GM18502 (cell line): ENCODE results near the gene GPSM3.

Source experiments
- ATAC-seq: cut with Tn5 transposase; IDR thresholded peaks from one replicate; pipeline ENCODE4 v1.9.1; 2021; ENCODE audit warnings: mild to moderate bottlenecking; ENCODE audit not compliant: unreplicated experiment, poor library complexity

Gene GPSM3

DNA sequence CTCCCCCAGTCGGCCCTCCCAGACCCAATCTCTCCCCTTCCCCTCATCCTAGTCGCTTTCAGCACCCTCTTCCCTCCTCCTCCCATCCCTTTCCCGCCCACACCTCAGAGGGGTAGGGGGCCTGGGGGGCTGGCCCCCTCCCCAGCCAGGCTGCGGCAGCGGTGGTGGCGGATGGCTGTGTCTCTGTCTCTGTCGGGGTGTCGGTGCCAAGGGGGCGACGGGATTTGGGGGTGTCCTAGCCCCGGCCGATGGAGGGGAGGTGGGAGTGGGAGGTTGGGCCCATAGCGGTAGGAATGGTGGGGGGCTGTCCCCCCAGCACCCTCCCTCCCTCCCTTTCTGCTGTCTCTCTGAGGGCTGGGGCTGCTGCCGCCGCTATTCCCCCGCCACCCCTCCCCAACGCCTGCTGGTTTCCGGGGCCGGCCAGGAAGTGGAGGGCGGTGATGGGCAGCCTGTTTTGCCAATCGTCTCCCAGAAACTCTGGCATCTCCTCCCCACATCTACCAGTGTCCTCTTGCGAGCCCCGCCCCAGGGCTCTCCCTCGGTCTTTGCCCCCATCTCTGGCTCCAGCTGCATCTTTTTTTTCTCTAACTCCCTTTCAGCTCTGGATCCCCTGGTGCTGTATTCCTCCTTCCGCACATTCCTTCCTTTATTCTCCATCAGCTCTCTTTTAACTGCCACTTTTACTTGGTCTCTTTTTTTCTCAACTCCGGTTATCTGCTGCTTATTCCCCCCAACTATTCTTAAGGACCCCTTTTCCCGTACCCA lies 16.6 kb downstream of the GPSM3 start, which contains the start of gene AGPAT1:
TSS of gene AGPAT1 (minus strand) at position 374 of the 765 bp plus-strand sequence. CDS start 4,588 bp downstream, outside the sequence.
- peak; percentile 41 for ATAC-seq

- ATAC-seq: no peak
Measured at GRCh38 chr6:32175322-32175710, 17.1 kb downstream of the GPSM3 start.

- ATAC-seq: no peak
Measured at GRCh38 chr6:32174416-32174815, 18.0 kb downstream of the GPSM3 start.

GRCh38 chr6:32173051-32173727 lies 19.3 kb downstream of the GPSM3 start:
- ATAC-seq: no peak

- ATAC-seq: no peak
Measured at GRCh38 chr6:32171234-32171633, 21.2 kb downstream of the GPSM3 start.

- ATAC-seq: no peak
Measured at GRCh38 chr6:32170294-32170693, 22.1 kb downstream of the GPSM3 start.

DNA sequence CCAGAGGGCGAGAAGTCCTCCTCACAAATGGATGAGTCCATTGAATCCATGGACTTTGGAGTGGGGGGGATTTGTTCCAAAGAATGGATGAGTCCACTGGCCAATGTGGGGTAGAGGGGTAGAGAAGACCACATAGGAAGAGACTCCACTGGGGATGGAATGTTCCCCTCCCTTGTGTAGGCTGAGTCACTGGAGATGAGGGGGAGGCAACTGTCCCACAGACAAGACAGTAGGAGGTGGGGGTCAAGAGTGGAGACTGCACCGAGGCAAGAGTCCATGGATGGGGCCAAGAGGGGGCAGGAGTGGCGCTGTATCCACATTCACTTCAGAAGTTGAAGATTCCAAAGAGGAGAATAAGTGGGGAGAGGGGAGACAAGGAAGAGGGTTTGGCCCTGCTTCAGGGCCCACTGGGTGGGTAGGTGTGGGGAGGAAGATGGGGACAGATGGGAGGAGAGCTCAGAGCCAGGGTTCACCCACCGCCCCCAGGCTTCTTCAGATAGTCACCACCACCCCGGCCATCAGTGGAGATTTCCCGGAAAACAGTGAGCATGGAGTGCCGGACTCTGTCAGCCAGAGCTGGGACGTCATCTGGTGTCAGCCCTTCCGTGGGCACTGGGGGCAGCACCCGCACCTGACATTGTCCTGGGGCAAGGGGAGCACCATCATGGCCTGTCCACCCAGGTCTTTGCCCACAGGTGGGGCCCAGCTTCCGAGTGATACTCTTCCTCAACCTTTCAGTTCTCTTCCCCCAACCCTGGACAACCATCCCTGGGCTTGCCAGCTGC lies 23.4 kb downstream of the GPSM3 start:
- no peak for ATAC-seq

DNA sequence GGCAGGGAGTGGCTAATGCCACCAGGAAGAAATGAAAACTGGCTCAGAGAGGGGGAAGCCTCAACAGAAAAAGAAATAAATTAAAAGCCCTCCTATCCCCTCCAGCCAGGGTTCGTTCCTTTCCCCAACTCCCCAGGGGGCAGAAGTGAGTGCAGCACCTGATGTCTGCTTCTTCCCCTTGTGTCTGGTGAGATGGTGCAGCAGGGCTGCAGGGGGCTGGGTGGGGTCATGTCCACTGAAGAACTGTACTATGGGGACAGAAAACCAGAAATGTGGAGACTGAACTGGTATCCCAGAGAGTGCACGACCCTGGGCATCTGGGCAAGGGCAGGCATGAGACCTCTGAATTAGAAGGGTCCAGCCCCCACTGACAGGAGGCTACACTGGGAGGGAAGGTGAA lies 24.1 kb downstream of the GPSM3 start:
- ATAC-seq: no peak

GRCh38 chr6:32167761-32168262 lies 24.6 kb downstream of the GPSM3 start:
- no peak for ATAC-seq

DNA sequence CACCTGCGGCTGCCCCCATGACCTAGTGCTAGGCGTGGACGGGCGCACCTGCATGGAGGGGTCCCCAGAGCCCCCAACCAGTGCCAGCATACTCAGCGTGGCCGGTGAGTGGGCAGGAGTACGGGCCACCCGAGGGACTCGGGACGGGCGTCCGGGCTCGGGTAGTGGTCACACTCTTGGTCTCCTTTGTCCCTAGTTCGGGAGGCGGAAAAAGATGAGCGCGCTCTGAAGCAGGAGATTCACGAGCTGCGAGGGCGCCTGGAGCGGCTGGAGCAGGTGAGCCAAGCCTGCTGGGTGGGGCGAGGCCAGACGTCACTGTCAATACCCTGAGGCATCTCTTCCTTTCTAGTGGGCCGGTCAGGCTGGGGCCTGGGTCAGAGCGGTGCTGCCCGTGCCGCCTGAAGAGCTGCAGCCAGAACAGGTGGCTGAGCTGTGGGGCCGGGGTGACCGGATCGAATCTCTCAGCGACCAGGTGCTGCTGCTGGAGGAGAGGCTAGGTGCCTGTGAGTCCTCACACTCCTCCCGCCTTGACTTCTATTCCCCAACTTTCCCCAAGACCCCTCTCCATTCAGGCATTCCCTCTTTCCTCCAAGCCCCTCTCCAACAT lies 25.2 kb downstream of the GPSM3 start:
- ATAC-seq: no peak

GRCh38 chr6:32166411-32167061 lies 25.9 kb downstream of the GPSM3 start:
- ATAC-seq: no peak

GRCh38 chr6:32164295-32164694 lies 28.1 kb downstream of the GPSM3 start, which contains the start of gene EGFL8:
EGFL8 (plus strand) TSS chr6:32164595; CDS start chr6:32166166, 1,571 bp downstream.
- ATAC-seq: no peak

DNA sequence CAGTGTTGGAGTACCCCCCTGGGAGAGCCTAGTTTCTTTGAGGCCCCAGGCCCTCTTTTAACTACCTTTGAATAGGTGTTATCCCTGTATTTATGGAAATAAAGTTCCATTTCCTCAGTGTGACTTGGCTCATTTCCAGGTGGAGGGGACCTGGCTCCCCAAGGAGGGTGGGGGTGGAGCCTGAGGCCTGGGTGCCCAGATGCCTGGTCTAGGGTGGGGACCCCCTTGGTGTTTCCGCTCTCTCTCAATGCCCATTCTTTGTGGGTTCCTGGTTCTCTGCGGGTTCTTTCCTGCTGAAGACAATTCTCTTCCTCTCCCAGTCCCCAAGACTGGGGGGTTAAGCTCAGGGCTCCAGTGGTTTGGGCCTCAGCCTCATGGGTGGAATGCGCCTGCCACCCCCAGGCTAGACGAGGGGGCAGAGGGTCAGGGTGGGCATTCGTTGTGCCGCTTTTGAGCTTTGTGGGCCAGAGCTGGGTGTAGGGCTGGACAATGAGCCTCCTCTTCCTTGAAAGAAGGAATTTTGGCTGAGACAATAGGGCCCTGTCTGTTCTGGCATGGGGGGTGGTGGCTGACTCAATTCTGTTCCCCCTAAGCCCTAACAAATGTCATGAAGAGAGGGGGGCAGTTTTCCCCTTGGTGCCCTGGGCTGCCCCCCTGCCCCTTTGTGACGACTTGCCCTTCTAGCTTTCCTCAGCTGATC lies 28.7 kb downstream of the GPSM3 start:
- no peak for ATAC-seq

GRCh38 chr6:32158052-32158451 lies 34.4 kb downstream of the GPSM3 start:
- ATAC-seq: no peak

DNA sequence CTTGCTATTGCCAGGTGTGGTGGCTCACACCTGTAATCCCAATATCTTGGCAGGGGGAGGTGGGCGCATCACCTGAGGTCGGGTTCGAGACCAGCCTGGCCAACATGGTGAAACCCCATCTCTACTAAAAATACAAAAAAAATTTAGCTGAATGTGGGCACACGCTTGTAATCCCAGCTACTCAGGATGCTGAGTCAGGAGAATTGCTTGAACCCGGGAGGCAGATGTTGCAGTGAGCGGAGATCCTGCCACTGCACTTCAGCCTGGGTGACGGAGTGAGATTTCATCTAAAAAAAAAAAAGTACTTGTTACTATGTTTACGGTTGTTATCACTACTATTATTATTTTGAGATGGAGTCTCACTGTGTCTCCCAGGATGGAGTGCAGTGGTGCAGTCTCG lies 35.6 kb downstream of the GPSM3 start:
- ATAC-seq: no peak

GRCh38 chr6:32154514-32155161 lies 37.8 kb downstream of the GPSM3 start:
- ATAC-seq: no peak

DNA sequence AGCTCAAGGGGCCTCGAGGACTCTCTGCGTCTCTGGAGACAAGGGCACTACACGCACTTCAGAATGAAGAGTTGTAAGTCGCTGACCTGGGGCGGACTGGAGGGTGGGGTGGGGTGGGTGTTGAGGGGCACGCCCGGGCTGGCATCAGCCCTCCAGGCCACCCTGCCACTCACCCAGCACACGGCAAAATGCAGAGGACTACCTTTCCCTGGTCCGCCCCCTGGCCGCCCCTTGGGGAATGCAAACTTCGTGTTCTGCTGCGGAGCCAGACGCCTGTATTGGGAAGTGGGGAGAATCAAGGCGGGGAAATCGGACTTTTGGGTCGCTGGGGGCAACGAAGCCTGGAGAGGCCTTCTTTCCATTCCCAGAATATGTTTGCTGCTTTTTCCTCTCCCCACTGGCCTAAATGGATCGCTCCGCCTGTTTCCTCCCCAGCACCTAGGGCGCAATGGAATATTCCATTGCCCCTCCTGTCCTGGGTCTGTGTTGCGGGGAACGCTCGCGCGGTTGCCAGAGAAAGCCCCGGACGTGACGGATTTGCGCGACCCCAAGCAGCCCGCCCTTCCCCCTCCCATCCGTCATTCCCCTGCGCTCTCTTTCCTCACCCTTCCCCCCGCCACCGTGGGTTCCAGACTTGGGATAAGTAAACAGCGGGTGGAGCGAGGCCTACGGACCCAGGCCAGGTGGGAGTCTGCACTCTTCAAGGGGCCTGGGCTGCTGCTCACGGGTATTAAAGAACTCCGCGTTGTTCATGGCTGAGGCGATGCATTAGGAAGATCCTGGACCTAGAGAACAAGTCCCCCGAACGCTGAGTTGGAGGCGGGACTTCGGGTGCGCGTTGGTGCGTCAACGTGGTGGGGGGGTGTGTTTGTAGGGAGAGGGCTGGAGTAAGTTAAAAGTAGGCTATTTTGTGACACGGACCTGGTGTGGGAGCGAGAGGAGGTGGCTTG lies 38.6 kb downstream of the GPSM3 start, which contains the start of gene PPT2:
TSS of gene PPT2 (plus strand) at position 578 of the 950 bp plus-strand sequence. CDS start 454 bp downstream, outside the sequence.
- no peak for ATAC-seq
